Endothelial cell of umbilical vein (primary cell): ENCODE data around the gene APOD. TPM values are rescaled to one million over a fixed set of nuclear protein-coding genes. Genes with fewer than 3 reads are reported as not detected.

Source experiments
- BruUV-seq: library from RNA; stranded (reverse); fragments of 400-500 nt; replicated peaks from 2 replicates; lab custom pipeline; 2021; lab: Mats Ljungman, UMichigan
- CTCF ChIA-PET: fragments of 300-600, 350-600 bp; sonication (Branson Sonifier 250); formaldehyde crosslinking; loops from one replicate; lab custom pipeline; 2021; ENCODE audit warnings: antibody characterized with exemption, inconsistent platforms; lab: Charles Lee
- POLR2A ChIA-PET: fragments of 300-600, 350-600 bp; sonication (Branson Sonifier 250); formaldehyde crosslinking; loops from one replicate; lab custom pipeline; 2021; ENCODE audit warnings: antibody characterized with exemption, inconsistent platforms; lab: Charles Lee
- DNase-seq: peaks from one replicate; pipeline ENCODE4 v3.0.0-alpha.2; 2011; ENCODE audit warnings: low read depth, low spot score
- FAIRE-seq: peaks from 2 replicates; lab custom pipeline; 2011; peaks lifted over from hg19 to GRCh38; lab: Jason Lieb, UNC
- H2AFZ ChIP-seq: 2 replicates; pipeline ENCODE4 v1.6.0; 2012; ENCODE audit warnings: low read depth, low read length, control low read depth, inconsistent platforms
- H3K27ac ChIP-seq: 2 replicates; pipeline ENCODE4 v1.5.1; 2011; ENCODE audit warnings: low read depth, mild to moderate bottlenecking, control low read depth, low read length, moderate library complexity; ENCODE audit not compliant: insufficient read depth
- H3K27me3 ChIP-seq, 2 experiments: 2 replicates each; pipeline versions ENCODE4 v1.6.0 to v1.6.1; 2011; ENCODE audit warnings: low read length in 2 of 2, mixed read lengths in 1 of 2; ENCODE audit not compliant: control insufficient read depth in 2 of 2, insufficient read depth in 2 of 2
- H3K36me3 ChIP-seq, 2 experiments: 2 replicates in 1 of 2; 3 replicates in 1 of 2; pipeline ENCODE4 v1.5.1; 2011; ENCODE audit warnings: low read length in 2 of 2, mild to moderate bottlenecking in 1 of 2, moderate library complexity in 1 of 2; ENCODE audit not compliant: control insufficient read depth in 2 of 2, insufficient read depth in 2 of 2; ENCODE audit errors: extremely low read depth in 1 of 2
- H3K4me1 ChIP-seq: 3 replicates; pipeline ENCODE4 v1.5.1; 2011; ENCODE audit warnings: mild to moderate bottlenecking, low read length; ENCODE audit not compliant: control insufficient read depth, insufficient read depth; ENCODE audit errors: extremely low read depth
- H3K4me2 ChIP-seq: 2 replicates; pipeline ENCODE4 v1.6.1; 2011; ENCODE audit warnings: low read length, control low read depth, mixed read lengths; ENCODE audit not compliant: insufficient read depth
- H3K4me3 ChIP-seq, 3 experiments: fragments of 200-600 bp in 1 of 3; sonication (generic), shearing (Covaris generic) in 1 of 3; replicated peaks in 1 of 3; 2 replicates each; pipeline ENCODE4 v1.5.1; 2011 to 2016; ENCODE audit warnings: control low read depth in 3 of 3, low read length in 3 of 3, mild to moderate bottlenecking in 2 of 3, inconsistent platforms in 1 of 3, low read depth in 1 of 3, moderate library complexity in 1 of 3; ENCODE audit not compliant: insufficient read depth in 1 of 3
- H3K79me2 ChIP-seq: 2 replicates; pipeline ENCODE4 v1.6.0; 2012; ENCODE audit warnings: low read length, inconsistent platforms; ENCODE audit not compliant: control insufficient read depth, insufficient read depth
- H3K9ac ChIP-seq: replicated peaks from 2 replicates; pipeline ENCODE3; 2011; ENCODE audit warnings: low read length, control low read depth; ENCODE audit not compliant: insufficient read depth; ENCODE audit errors: extremely low read depth
- H3K9me1 ChIP-seq: replicated peaks from 3 replicates; pipeline ENCODE4 v1.6.0; 2011; ENCODE audit warnings: mild to moderate bottlenecking, low read length; ENCODE audit not compliant: control insufficient read depth, insufficient read depth; ENCODE audit errors: extremely low read depth
- H3K9me3 ChIP-seq: replicated peaks from 2 replicates; pipeline ENCODE4 v1.5.1; 2012; ENCODE audit warnings: low read length, inconsistent platforms; ENCODE audit not compliant: control insufficient read depth, insufficient read depth
- H4K20me1 ChIP-seq: replicated peaks from 2 replicates; pipeline ENCODE3; 2011; ENCODE audit warnings: mild to moderate bottlenecking, low read length; ENCODE audit not compliant: control insufficient read depth, insufficient read depth; ENCODE audit errors: extremely low read depth
- EZH2 ChIP-seq: IDR thresholded peaks from 2 replicates; pipeline ENCODE4 v1.6.1; 2012; ENCODE audit warnings: borderline replicate concordance, low read depth, mild to moderate bottlenecking, moderate library complexity, low read length, inconsistent platforms; ENCODE audit not compliant: severe bottlenecking
- GATA2 ChIP-seq: IDR thresholded peaks from 2 replicates; pipeline ENCODE4 v1.7.0; 2011; ENCODE audit warnings: low read depth, mild to moderate bottlenecking, moderate library complexity, mixed read lengths, low read length; ENCODE audit not compliant: insufficient read length, insufficient read depth
- JUN ChIP-seq: IDR thresholded peaks from 2 replicates; pipeline ENCODE4 v1.6.1; 2011; ENCODE audit warnings: borderline replicate concordance, low read depth; ENCODE audit not compliant: insufficient read length, insufficient read depth
- POLR2AphosphoS5 ChIP-seq: IDR thresholded peaks from 2 replicates; pipeline ENCODE4 v1.6.1; 2012; ENCODE audit warnings: low read depth, mild to moderate bottlenecking, control low read depth, low read length, moderate library complexity; ENCODE audit not compliant: insufficient read depth
- dilution Hi-C: fragments of 300-500 bp; cut with MboI; formaldehyde crosslinking; loops from one replicate; pipeline ENCODE4 v1.15.0; 2019; ENCODE audit warnings: low sequenced_read_pairs; ENCODE audit not compliant: extremely low pct_ligation_motif_present
- intact Hi-C: fragments of 100-400 bp; cut with micrococcal nuclease; formaldehyde crosslinking; loops from one replicate; pipeline ENCODE4 v1.10.0; 2022
- polyA plus RNA-seq, 4 experiments: library from polyadenylated mRNA; depleted of rRNA in 3 of 4; stranded (reverse) in 3 of 4; unstranded in 1 of 4; fragments of >200 nt; gene quantifications; 2 replicates each; pipeline versions ENCODE4 v1.2.1 to v1.2.3, GENCODE V29; 2011 to 2012; ENCODE audit warnings: missing spikeins in 1 of 4
- total RNA-seq: library from RNA; stranded (reverse); gene quantifications from 2 replicates; pipeline ENCODE4 v1.2.3, GENCODE V29; 2021
- TF ChIP-seq, protein P1 (sequence below), 2 donors: IDR thresholded peaks; 1 replicate in 1 of 2; 2 replicates in 1 of 2; pipeline ENCODE4 v1.5.1; 2011; ENCODE audit warnings: low read length in 2 of 2, mild to moderate bottlenecking in 2 of 2, moderate library complexity in 2 of 2, control low read depth in 1 of 2, inconsistent platforms in 1 of 2, low read depth in 1 of 2; ENCODE audit not compliant: insufficient read depth in 1 of 2; ENCODE audit errors: extremely low read depth in 1 of 2
- TF ChIP-seq, protein P2 (sequence below): IDR thresholded peaks from 2 replicates; pipeline ENCODE4 v1.6.1; 2011; ENCODE audit not compliant: insufficient read depth, insufficient read length

The APOD gene
- total and polyA plus RNA-seq, 2 donors (not counting 3 experiments of a cell fraction or from before 2014, with no cell fraction given), result 2.2 to 2.9 TPM

- Histone ChIP-seq H2AFZ (peak overlapping the region; percentile 56), H3K27ac (no peak overlapping the region), H3K9ac (peak overlapping the region; percentile 73), H3K79me2 (peaks cover 26% of the 10 kb centered on the region), H3K4me3 (peak overlapping the region; percentile 25 to 97 (median 93)), H3K4me1 (peaks cover 33% of the 10 kb centered on the region), H3K36me3 (no peaks in the 10 kb centered on the region), H3K27me3 (peaks cover 6 to 8% of the 10 kb centered on the region in 2 experiments), H3K9me3 (no peaks in the 10 kb centered on the region), H3K4me2 (peak overlapping the region; percentile 56), H3K9me1 (no peaks in the 10 kb centered on the region), H4K20me1 (no peaks in the 10 kb centered on the region)
- ChIA-PET POLR2A (interaction anchor here (0.7 to 1.9 kb wide), 4 partner anchors 9 to 273 kb away, joined by 3 to 10 read pairs (median 6); partner anchors contain the start of genes ACAP2 and XXYLT1), CTCF (interaction anchor here (1.0 to 2.7 kb wide), 5 partner anchors 13 to 307 kb away, joined by 3 to 23 read pairs (median 6); partner anchors contain the start of gene XXYLT1)
- DNase-seq, result no peak
- intact Hi-C loops, result loop anchor here (2.0 to 10.0 kb wide), 2 partner anchors 101 to 311 kb away; partner anchors contain the start of gene ACAP2
- TF ChIP-seq, protein P1, sequence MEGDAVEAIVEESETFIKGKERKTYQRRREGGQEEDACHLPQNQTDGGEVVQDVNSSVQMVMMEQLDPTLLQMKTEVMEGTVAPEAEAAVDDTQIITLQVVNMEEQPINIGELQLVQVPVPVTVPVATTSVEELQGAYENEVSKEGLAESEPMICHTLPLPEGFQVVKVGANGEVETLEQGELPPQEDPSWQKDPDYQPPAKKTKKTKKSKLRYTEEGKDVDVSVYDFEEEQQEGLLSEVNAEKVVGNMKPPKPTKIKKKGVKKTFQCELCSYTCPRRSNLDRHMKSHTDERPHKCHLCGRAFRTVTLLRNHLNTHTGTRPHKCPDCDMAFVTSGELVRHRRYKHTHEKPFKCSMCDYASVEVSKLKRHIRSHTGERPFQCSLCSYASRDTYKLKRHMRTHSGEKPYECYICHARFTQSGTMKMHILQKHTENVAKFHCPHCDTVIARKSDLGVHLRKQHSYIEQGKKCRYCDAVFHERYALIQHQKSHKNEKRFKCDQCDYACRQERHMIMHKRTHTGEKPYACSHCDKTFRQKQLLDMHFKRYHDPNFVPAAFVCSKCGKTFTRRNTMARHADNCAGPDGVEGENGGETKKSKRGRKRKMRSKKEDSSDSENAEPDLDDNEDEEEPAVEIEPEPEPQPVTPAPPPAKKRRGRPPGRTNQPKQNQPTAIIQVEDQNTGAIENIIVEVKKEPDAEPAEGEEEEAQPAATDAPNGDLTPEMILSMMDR (IDR thresholded peaks at IDR 0.05; ENCODE audit: extremely low read depth in 1 of 2, insufficient read depth in 1 of 2, low read depth in 1 of 2, low read length in 2 of 2), result no peak
- TF ChIP-seq GATA2, result no peak
- no peak for TF ChIP-seq POLR2AphosphoS5
- TF ChIP-seq, protein P2, sequence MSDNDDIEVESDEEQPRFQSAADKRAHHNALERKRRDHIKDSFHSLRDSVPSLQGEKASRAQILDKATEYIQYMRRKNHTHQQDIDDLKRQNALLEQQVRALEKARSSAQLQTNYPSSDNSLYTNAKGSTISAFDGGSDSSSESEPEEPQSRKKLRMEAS, result no peak
- peak; percentile 44 for TF ChIP-seq EZH2
- peak; percentile 35 for TF ChIP-seq JUN
- dilution Hi-C loops, result no loop called here
- no peak for FAIRE-seq
- BruUV-seq, result no TSS peak
These were observed 40.1 kb downstream of the APOD start for GRCh38 chr3:195543500-195544229.
